Chondrocyte (in vitro differentiated cells): ENCODE measurements around the gene SLC22A3. TPM values are rescaled to one million over a fixed set of nuclear protein-coding genes. Genes with fewer than 3 reads are reported as not detected.
"Not testable (repeated sequence)": the region's sequence is repeated elsewhere in the genome, so short reads cannot be mapped to it uniquely, and the experiment has no call there.

Source experiments
- DNase-seq: peaks from one replicate; pipeline ENCODE4 v3.0.0; 2021; ENCODE audit warnings: mixed read lengths, low spot score
- H3K27ac Mint-ChIP-seq: one replicate; pipeline ENCODE4 v1.8.0; 2021; ENCODE audit warnings: mild to moderate bottlenecking, moderate library complexity, mixed read lengths; ENCODE audit not compliant: unreplicated experiment
- H3K27me3 Mint-ChIP-seq: 2 replicates; pipeline ENCODE4 v1.8.0; 2021; ENCODE audit warnings: low read depth, mixed read lengths
- H3K36me3 Mint-ChIP-seq: 2 replicates; pipeline ENCODE4 v1.8.0; 2021; ENCODE audit warnings: low read depth, mixed read lengths
- H3K4me1 Mint-ChIP-seq: 2 replicates; pipeline ENCODE4 v1.8.0; 2021; ENCODE audit warnings: low read depth, mild to moderate bottlenecking, mixed read lengths
- H3K4me3 Mint-ChIP-seq: one replicate; pipeline ENCODE4 v1.8.0; 2021; ENCODE audit warnings: mild to moderate bottlenecking, moderate library complexity, mixed read lengths; ENCODE audit not compliant: unreplicated experiment
- H3K9me3 Mint-ChIP-seq: 2 replicates; pipeline ENCODE4 v1.8.0; 2021; ENCODE audit warnings: low read depth, mixed read lengths
- CTCF ChIP-seq: fragments of 200-600 bp; sonication (generic); IDR thresholded peaks from 2 replicates; pipeline ENCODE4 v1.5.0; 2021; ENCODE audit warnings: antibody characterized with exemption, mild to moderate bottlenecking, moderate library complexity
- total RNA-seq: library from RNA; stranded (reverse); gene quantifications from 3 replicates; pipeline ENCODE4 v1.2.1, GENCODE V29; 2021

SLC22A3 gene
- total RNA-seq, 1 donor from 2014 or later: 1.6 TPM

GRCh38 chr6:160467261-160467871 is 119.2 kb downstream of the SLC22A3 start:
- TF ChIP-seq CTCF: peak; percentile 24
- H3K27ac Mint-ChIP-seq, H3K9me3 Mint-ChIP-seq, DNase-seq, H3K36me3 Mint-ChIP-seq, H3K4me3 Mint-ChIP-seq, H3K27me3 Mint-ChIP-seq: not testable (repeated sequence)
- H3K4me1 Mint-ChIP-seq: peaks cover 11% of the 10 kb centered on the region

GRCh38 chr6:160469153-160469552 is 121.0 kb downstream of the SLC22A3 start:
- Mint-ChIP-seq H3K36me3 (no peaks in the 10 kb centered on the region), H3K27me3 (no peaks in the 10 kb centered on the region), H3K9me3 (no peaks in the 10 kb centered on the region), H3K4me1 (no peaks in the 10 kb centered on the region), H3K4me3 (no peak overlapping the region), H3K27ac (no peak overlapping the region)
- no peak for TF ChIP-seq CTCF
- DNase-seq: no peak

GRCh38 chr6:160476056-160476455 is 127.9 kb downstream of the SLC22A3 start:
- not testable (repeated sequence) for H3K27me3 Mint-ChIP-seq, H3K4me3 Mint-ChIP-seq, H3K36me3 Mint-ChIP-seq, H3K4me1 Mint-ChIP-seq, H3K27ac Mint-ChIP-seq, H3K9me3 Mint-ChIP-seq, DNase-seq

GRCh38 chr6:160477072-160477471 is 128.9 kb downstream of the SLC22A3 start:
- H3K27ac Mint-ChIP-seq, H3K4me3 Mint-ChIP-seq, H3K27me3 Mint-ChIP-seq, H3K4me1 Mint-ChIP-seq, DNase-seq: not testable (repeated sequence)
- Mint-ChIP-seq H3K9me3 (peaks cover 16% of the 10 kb centered on the region), H3K36me3 (peaks cover 17% of the 10 kb centered on the region)

- no peak for DNase-seq
- no peak for TF ChIP-seq CTCF
- Mint-ChIP-seq H3K9me3 (peaks cover 20% of the 10 kb centered on the region), H3K27me3 (no peaks in the 10 kb centered on the region), H3K27ac (no peak overlapping the region), H3K4me1 (no peaks in the 10 kb centered on the region), H3K4me3 (no peak overlapping the region), H3K36me3 (peaks cover 25% of the 10 kb centered on the region)
These were observed 129.7 kb downstream of the SLC22A3 start for GRCh38 chr6:160477901-160478300.

GRCh38 chr6:160487116-160487515 is 138.9 kb downstream of the SLC22A3 start:
- no peak overlapping the region for H3K27ac Mint-ChIP-seq
- H3K9me3 Mint-ChIP-seq: peaks cover 4% of the 10 kb centered on the region
- H3K27me3 Mint-ChIP-seq: no peaks in the 10 kb centered on the region
- no peak for DNase-seq
- H3K4me3 Mint-ChIP-seq: no peak overlapping the region
- peaks cover 23% of the 10 kb centered on the region for H3K36me3 Mint-ChIP-seq
- no peak for TF ChIP-seq CTCF
- H3K4me1 Mint-ChIP-seq: no peaks in the 10 kb centered on the region
